ENCODE measurements around the gene RERE.
A peak's percentile ranks its signal among the peaks of the same experiment; 100 is the strongest.

Gene RERE

GRCh38 chr1:8541961-8542521 lies 275.4 kb downstream of the RERE start:
- no peak for DNase-seq (ENCODE audit: low read depth)

DNA sequence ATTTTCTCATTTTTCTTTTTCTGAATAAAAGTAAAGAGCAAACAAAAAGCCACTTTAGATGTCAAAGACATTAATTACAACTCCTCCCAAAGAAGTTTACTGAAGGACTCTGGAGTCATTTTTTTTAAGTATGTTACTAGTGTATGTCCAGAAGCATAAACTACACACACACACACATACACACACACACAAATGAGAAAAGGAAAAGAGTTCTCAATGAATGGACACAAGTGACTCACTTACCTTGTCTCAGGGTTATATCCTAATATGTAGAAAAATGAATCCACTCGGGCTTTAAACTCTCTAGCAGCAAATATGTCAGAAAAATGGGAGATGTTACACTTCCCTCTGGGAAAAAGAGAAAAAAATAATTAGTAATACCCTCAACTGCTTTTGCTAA lies 276.5 kb downstream of the RERE start:
- DNase-seq (ENCODE audit: low read depth): no peak

- DNase-seq (ENCODE audit: low read depth): no peak
Observed at GRCh38 chr1:8540261-8540941, 277.0 kb downstream of the RERE start.

GRCh38 chr1:8539683-8540082 lies 277.8 kb downstream of the RERE start:
- no peak for DNase-seq (ENCODE audit: low read depth)

- DNase-seq (ENCODE audit: low read depth): no peak
Observed at GRCh38 chr1:8538502-8538901, 278.9 kb downstream of the RERE start.

DNA sequence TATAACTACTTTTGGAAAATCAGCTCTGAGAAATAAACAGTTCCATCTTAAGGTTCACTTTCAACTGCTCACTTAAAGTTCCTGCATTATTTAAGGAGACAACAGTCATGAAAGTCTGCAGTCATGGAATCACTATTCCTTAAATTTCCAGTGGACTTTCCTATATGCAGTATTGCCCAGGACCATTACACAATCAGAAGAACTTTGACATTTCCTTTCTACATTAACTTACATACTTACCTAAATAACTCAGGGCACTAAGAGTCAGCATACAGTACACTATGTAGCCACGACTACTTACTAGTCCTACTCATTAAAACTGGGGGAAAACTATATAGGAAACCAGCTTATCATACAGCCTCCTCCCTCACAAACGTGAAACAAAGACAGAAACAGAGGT lies 279.4 kb downstream of the RERE start:
- DNase-seq (ENCODE audit: low read depth): no peak

DNA sequence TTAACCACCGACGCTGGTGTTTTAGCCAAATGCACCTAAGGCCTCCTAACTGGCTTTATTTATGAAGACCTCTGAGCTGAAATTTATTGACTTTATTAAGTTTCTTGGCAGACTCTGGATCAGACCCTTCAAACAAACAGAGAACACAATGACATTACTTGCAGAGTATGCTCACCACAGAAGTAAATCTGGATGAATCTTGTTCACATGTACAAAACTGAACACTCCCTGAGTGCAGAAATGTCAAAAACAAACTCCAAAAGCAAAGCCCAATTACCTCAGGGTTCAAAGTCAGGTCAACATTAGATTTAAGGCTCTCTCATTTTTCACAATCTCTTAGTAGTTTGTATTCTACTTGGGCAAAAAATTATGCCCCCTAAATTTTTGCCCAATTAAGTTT lies 280.9 kb downstream of the RERE start:
- DNase-seq (ENCODE audit: low read depth): no peak

- DNase-seq (ENCODE audit: low read depth): no peak
Observed at GRCh38 chr1:8533907-8534306, 283.5 kb downstream of the RERE start.

GRCh38 chr1:8533124-8533523 lies 284.3 kb downstream of the RERE start:
- no peak for DNase-seq (ENCODE audit: low read depth)

- no peak for DNase-seq (ENCODE audit: low read depth)
Observed at GRCh38 chr1:8529901-8530300, 287.5 kb downstream of the RERE start.

GRCh38 chr1:8527941-8528340 lies 289.5 kb downstream of the RERE start:
- DNase-seq (ENCODE audit: low read depth): no peak

DNA sequence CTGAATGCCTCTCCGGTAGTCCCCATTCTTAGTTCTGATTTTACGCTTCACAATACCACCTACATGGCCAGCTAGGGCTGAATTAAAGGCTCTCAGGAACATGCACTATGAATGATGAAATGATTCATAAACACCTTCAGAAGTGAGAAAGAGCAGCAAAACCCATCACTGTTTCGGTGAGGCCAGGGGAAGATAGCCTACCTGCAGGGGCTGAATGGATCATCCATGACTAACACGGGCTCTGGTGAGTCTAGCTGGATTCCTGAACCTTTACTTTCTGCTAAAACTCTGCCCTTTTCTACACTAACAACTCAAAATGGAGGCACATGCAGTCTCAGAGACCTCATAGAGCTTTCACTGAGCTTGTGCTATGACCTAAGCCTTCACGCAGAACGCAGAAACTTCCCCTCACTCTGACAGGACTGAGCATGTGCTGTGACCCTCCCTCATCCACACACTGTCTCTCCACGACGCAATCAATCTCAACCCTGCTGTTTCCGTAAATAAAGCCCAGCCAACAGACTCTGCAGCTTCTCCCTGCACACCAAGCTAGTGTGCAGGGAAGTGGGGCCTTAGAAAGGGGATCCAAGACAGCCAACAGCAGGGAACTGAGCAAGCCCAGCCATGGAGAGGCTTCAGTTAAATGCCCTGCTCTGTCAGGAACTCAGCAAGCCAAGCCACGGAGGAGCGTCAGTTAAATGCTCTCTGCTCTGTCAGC lies 291.7 kb downstream of the RERE start:
- DNase-seq (ENCODE audit: low read depth): peak; percentile 59

GRCh38 chr1:8525216-8525557 lies 292.3 kb downstream of the RERE start:
- DNase-seq (ENCODE audit: low read depth): peak; percentile 8

DNA sequence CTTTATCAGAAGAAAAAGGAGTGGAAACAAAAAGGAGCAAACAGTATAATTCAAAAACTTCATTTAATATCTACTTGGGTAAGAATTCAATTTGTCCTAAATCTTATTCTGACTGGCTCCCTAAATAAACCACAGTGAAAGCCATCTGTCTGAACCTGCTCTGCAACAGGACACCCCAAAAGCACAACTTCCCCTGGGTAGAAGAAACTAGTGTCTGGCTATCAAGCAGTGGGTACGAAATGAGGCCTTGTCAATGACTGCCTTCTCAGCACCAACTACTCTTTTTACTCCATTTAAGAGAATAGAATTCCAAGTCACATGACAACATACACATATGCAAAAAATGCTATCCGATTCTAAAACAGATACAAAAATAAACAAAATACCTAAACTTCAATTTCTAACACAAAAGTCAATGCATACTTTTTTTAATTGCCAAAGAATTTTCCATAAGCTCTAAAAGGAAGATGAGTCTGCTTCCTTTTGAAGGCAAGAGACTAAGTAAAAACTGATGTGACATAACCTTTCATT lies 292.7 kb downstream of the RERE start:
- DNase-seq (ENCODE audit: low read depth): no peak

DNA sequence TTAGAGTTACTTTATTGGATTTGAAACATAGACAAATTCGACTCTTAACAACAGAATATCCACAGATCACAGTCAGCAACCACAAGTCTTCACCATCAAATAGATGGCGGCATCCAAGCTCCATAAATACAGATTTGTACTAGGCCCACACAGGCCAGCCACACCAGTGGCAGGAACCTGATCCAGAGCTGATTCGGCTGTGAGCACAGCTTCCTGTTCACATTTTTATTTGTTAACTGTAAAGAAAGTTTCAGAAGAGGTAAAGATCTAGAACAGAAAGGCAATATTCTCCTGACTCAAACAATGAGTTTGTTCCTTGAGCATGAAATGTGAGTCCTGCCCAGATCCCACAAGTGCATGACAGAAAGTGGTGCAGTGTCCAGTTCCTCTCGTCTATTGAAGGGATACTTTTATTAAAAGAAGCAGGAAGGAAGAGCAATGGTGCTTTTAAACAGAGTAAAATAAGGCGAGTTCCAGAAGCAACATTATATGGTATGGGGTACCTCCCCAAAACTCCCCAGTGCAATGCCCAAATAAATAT lies 293.7 kb downstream of the RERE start:
- DNase-seq (ENCODE audit: low read depth): peak; percentile 6

- DNase-seq (ENCODE audit: low read depth): no peak
Observed at GRCh38 chr1:8520483-8520966, 296.9 kb downstream of the RERE start.

GRCh38 chr1:8519167-8519566 lies 298.3 kb downstream of the RERE start:
- DNase-seq (ENCODE audit: low read depth): no peak

- no peak for DNase-seq (ENCODE audit: low read depth)
Observed at GRCh38 chr1:8518490-8518801, 299.0 kb downstream of the RERE start.

GRCh38 chr1:8517661-8518489 lies 299.6 kb downstream of the RERE start:
- no peak for DNase-seq (ENCODE audit: low read depth)

- no peak for DNase-seq (ENCODE audit: low read depth)
Observed at GRCh38 chr1:8516793-8517556, 300.5 kb downstream of the RERE start.

DNA sequence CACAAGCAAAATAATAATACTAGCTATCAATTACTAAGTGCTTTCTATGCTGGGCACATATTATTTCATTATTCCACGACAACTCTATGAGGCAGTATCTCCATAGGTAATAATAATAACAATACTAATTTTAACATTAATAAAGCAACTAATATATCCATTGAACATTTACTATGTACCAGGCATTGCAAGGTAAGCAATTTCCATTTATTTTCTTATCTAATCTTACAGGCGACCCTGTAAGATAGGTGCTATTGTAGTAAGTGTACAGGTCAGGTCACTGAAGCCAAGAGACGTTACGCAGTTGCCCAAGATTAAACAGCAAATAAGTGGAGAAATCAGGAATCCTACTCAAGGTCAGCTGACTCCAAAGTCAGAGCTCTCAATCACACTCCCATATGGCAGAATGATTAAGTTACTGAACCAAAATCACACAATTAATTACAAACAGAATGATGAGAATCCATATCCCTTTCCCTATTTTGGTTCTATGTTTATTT lies 301.1 kb downstream of the RERE start:
- DNase-seq (ENCODE audit: low read depth): no peak

Measured in T follicular helper cell (primary cell).